Measurements from ENCODE around the gene USP54.

DNA sequence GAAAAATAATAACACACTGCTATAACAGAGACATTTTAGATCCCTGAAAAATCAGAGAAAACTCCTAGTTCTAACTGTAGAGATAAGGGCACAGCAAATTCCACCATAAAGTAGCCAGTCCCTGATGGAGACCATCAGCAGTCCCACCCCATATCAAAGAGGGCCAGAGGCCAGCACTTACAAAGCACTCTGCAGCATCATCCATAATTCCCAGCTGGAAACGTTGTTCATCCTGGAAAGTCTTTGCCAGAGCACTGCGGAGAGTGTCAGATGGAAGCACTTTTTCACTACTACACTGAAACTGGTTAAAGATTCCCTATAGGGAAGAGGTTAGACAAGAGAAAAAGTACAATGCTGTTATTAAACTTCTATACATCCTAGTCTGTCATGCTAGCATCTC, 45.8 kb downstream of the USP54 start:
- TF ChIP-seq SUZ12 (IDR thresholded peaks at IDR 0.05): no peak
- no peak for TF ChIP-seq ZNF384 (IDR thresholded peaks at IDR 0.05)
- TF ChIP-seq FOXA1 (IDR thresholded peaks at IDR 0.05): no peak
- no peak for TF ChIP-seq ARNT (IDR thresholded peaks at IDR 0.05)
- TF ChIP-seq ELF4 (IDR thresholded peaks at IDR 0.05): no peak
- no peak for TF ChIP-seq HDGF (IDR thresholded peaks at IDR 0.05; ENCODE audit: borderline replicate concordance)
- TF ChIP-seq FOXM1 (IDR thresholded peaks at IDR 0.05; ENCODE audit: borderline replicate concordance): no peak
- TF ChIP-seq BHLHE40 (IDR thresholded peaks at IDR 0.05; ENCODE audit: borderline replicate concordance): no peak
- no peak for TF ChIP-seq SP1 (IDR thresholded peaks at IDR 0.05)

All from HEK293T (cell line).